ENCODE measurements around the gene GNPTG. TPM values are rescaled to one million over a fixed set of nuclear protein-coding genes. Genes with fewer than 3 reads are reported as not detected.

The GNPTG gene
- total RNA-seq, 1 donor from 2014 or later, result 11.8 TPM

DNA sequence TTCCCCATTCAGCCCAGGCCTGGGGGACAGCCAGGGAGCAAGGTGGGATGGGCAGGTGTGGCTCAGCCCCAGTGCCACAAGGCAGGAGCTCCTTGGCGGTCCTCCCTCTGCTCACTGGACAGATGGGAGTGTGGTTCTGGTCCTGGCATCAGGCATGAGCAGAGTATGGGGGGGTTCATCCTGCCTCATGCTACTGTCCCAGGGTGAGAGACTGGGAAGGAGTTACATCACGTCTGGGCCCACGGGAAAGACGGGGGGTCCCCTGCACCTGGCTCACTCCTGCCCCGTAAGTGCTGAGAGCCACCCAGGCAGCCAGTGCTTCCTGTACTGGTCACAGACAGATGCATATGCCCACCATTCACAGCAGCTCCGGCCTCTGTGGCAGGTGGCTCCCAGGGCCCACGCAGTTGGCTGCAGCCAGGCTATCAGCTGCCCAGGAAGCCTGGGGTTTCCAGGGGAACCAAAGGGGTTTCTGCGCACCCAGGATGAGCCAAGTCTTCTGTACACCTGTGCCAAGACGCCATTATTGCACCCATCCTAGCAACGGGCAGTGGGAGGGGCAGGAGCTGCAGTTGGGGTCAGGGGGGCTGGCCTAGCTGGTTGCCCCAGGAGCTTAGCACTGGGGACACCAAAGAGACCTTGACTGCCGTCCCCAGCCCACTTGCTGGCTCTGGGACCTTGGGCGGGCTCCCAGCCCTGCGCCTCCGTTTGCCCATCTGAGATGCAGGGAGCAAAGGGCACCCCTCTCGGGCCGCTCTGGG is 16.3 kb upstream of the GNPTG start:
- Histone ChIP-seq H3K27ac (no peak overlapping the region), H3K4me3 (no peak overlapping the region), H4K20me1 (ENCODE audit: low read depth) (peaks cover 52% of the 10 kb centered on the region), H3K27me3 (peaks cover 99% of the 10 kb centered on the region), H3K9ac (no peak overlapping the region), H3K4me2 (no peak overlapping the region), H3K4me1 (peaks cover 16% of the 10 kb centered on the region), H2AFZ (replicated peaks) (no peak overlapping the region), H3K36me3 (no peaks in the 10 kb centered on the region), H3K79me2 (ENCODE audit: low read depth) (no peaks in the 10 kb centered on the region), H3F3A (ENCODE audit: low read depth) (peaks cover 20% of the 10 kb centered on the region), H3K9me3 (ENCODE audit: low read depth) (no peaks in the 10 kb centered on the region)
- Mint-ChIP-seq H3K27me3 (ENCODE audit: insufficient read depth, low read depth) (peaks cover 15% of the 10 kb centered on the region), H3K4me3 (peak overlapping the region; percentile 73), H3K4me1 (peaks cover 36% of the 10 kb centered on the region), H3K36me3 (no peaks in the 10 kb centered on the region), H3K27ac (no peak overlapping the region), H3K9me3 (no peaks in the 10 kb centered on the region)
- no peak for DNase-seq (ENCODE audit: low spot score)
- TF ChIP-seq EZH2phosphoT487 (IDR thresholded peaks at IDR 0.05), result no peak
- TF ChIP-seq, protein P1, sequence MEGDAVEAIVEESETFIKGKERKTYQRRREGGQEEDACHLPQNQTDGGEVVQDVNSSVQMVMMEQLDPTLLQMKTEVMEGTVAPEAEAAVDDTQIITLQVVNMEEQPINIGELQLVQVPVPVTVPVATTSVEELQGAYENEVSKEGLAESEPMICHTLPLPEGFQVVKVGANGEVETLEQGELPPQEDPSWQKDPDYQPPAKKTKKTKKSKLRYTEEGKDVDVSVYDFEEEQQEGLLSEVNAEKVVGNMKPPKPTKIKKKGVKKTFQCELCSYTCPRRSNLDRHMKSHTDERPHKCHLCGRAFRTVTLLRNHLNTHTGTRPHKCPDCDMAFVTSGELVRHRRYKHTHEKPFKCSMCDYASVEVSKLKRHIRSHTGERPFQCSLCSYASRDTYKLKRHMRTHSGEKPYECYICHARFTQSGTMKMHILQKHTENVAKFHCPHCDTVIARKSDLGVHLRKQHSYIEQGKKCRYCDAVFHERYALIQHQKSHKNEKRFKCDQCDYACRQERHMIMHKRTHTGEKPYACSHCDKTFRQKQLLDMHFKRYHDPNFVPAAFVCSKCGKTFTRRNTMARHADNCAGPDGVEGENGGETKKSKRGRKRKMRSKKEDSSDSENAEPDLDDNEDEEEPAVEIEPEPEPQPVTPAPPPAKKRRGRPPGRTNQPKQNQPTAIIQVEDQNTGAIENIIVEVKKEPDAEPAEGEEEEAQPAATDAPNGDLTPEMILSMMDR (IDR thresholded peaks at IDR 0.05), result no peak
- TF ChIP-seq EZH2 (IDR thresholded peaks at IDR 0.05), result no peak

- H3K36me3 Mint-ChIP-seq, result no peaks in the 10 kb centered on the region
- Histone ChIP-seq H3K27ac (no peak overlapping the region), H3K79me2 (ENCODE audit: low read depth) (no peaks in the 10 kb centered on the region), H3K4me1 (peaks cover 16% of the 10 kb centered on the region), H4K20me1 (ENCODE audit: low read depth) (peaks cover 52% of the 10 kb centered on the region), H3K27me3 (peaks cover 99% of the 10 kb centered on the region), H3F3A (ENCODE audit: low read depth) (peaks cover 20% of the 10 kb centered on the region), H3K36me3 (no peaks in the 10 kb centered on the region), H3K4me2 (no peak overlapping the region), H3K9me3 (ENCODE audit: low read depth) (no peaks in the 10 kb centered on the region), H3K4me3 (no peak overlapping the region), H3K9ac (no peak overlapping the region), H2AFZ (replicated peaks) (no peak overlapping the region)
- peaks cover 36% of the 10 kb centered on the region for H3K4me1 Mint-ChIP-seq
- no peak overlapping the region for H3K27ac Mint-ChIP-seq
- TF ChIP-seq EZH2 (IDR thresholded peaks at IDR 0.05) (no peak), EZH2phosphoT487 (IDR thresholded peaks at IDR 0.05) (no peak)
- TF ChIP-seq, protein P1 (IDR thresholded peaks at IDR 0.05), result peak; percentile 31
- peaks cover 15% of the 10 kb centered on the region for H3K27me3 Mint-ChIP-seq (ENCODE audit: insufficient read depth, low read depth)
- H3K4me3 Mint-ChIP-seq, result peak overlapping the region; percentile 73
- DNase-seq (ENCODE audit: low spot score), result peak; percentile 83
- no peaks in the 10 kb centered on the region for H3K9me3 Mint-ChIP-seq
Measured at GRCh38 chr16:1335996-1336395, 15.7 kb upstream of the GNPTG start.

DNA sequence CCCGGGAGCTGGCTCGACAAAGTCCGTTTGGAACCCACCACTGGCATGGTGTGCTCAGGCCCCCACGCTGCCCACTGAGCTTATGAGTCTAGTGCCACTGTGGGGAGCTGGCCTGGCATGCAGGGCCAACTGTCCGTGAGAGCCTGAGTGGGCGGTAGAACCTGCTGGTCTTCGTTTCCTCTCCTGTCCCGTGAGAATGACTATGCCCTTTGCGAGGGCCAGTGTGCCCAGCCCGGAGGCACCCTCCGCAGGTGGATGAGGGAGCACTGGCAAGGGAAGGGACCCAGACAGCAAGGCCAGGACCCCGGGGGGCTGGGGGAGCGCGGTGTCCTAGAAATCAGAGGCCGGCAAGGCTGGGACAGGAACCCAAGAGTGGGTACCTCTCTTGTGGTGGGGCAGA is 15.1 kb upstream of the GNPTG start:
- Mint-ChIP-seq H3K36me3 (no peaks in the 10 kb centered on the region), H3K9me3 (no peaks in the 10 kb centered on the region), H3K27ac (peak overlapping the region; percentile 74), H3K4me1 (peaks cover 34% of the 10 kb centered on the region), H3K27me3 (ENCODE audit: insufficient read depth, low read depth) (peaks cover 13% of the 10 kb centered on the region), H3K4me3 (peak overlapping the region; percentile 73)
- H3K27me3 ChIP-seq, result peaks cover 99% of the 10 kb centered on the region
- DNase-seq (ENCODE audit: low spot score), result no peak
- H3F3A ChIP-seq (ENCODE audit: low read depth), result peaks cover 16% of the 10 kb centered on the region
- H3K27ac ChIP-seq, result no peak overlapping the region
- H3K4me2 ChIP-seq, result no peak overlapping the region
- H4K20me1 ChIP-seq (ENCODE audit: low read depth), result peaks cover 52% of the 10 kb centered on the region
- H3K9me3 ChIP-seq (ENCODE audit: low read depth), result no peaks in the 10 kb centered on the region
- peaks cover 13% of the 10 kb centered on the region for H3K4me1 ChIP-seq
- H3K79me2 ChIP-seq (ENCODE audit: low read depth), result no peaks in the 10 kb centered on the region
- TF ChIP-seq, protein P1 (IDR thresholded peaks at IDR 0.05), result no peak
- TF ChIP-seq EZH2phosphoT487 (IDR thresholded peaks at IDR 0.05), result no peak
- TF ChIP-seq EZH2 (IDR thresholded peaks at IDR 0.05), result no peak
- no peak overlapping the region for H3K4me3 ChIP-seq
- no peaks in the 10 kb centered on the region for H3K36me3 ChIP-seq
- H3K9ac ChIP-seq, result no peak overlapping the region
- H2AFZ ChIP-seq (replicated peaks), result no peak overlapping the region
